H1 (cell line): ENCODE data around the gene NEK10. TPM values are rescaled to one million over a fixed set of nuclear protein-coding genes. Genes with fewer than 3 reads are reported as not detected.

Source experiments
- CTCF ChIA-PET: fragments of 300-600 bp; sonication (Branson Sonifier 250); formaldehyde crosslinking; loops from one replicate; lab custom pipeline; 2021; ENCODE audit not compliant: partially characterized antibody; lab: Charles Lee
- POLR2A ChIA-PET: fragments of 300-600 bp; sonication (Branson Sonifier 250); formaldehyde crosslinking; loops from one replicate; lab custom pipeline; 2021; ENCODE audit warnings: inconsistent platforms; ENCODE audit not compliant: partially characterized antibody; lab: Charles Lee
- DNase-seq, 2 experiments: peaks; one replicate each; pipeline versions ENCODE4 v3.0.0 to v3.0.0-alpha.2; 2010 to 2022; ENCODE audit warnings: low spot score in 2 of 2, low read depth in 1 of 2, mixed read lengths in 1 of 2
- FAIRE-seq: peaks from 2 replicates; lab custom pipeline; 2011; peaks lifted over from hg19 to GRCh38; lab: Jason Lieb, UNC
- H2AFZ ChIP-seq: 2 replicates; pipeline ENCODE4 v1.8.1; 2012; ENCODE audit warnings: low read length, inconsistent platforms
- H2AK5ac ChIP-seq: 2 replicates; pipeline ENCODE4 v1.6.1; 2013; ENCODE audit warnings: low read depth, low read length
- H2BK120ac ChIP-seq: replicated peaks from 2 replicates; pipeline ENCODE3; 2013; ENCODE audit warnings: low read depth, low read length, inconsistent platforms
- H2BK12ac ChIP-seq: 2 replicates; pipeline ENCODE4 v1.6.1; 2013; ENCODE audit warnings: low read depth, low read length
- H2BK15ac ChIP-seq: 2 replicates; pipeline ENCODE4 v1.6.1; 2013; ENCODE audit warnings: low read length
- H2BK20ac ChIP-seq: 2 replicates; pipeline ENCODE4 v1.6.1; 2013; ENCODE audit warnings: low read length
- H2BK5ac ChIP-seq: 2 replicates; pipeline ENCODE4 v1.6.1; 2013; ENCODE audit warnings: low read depth, low read length
- H3K14ac ChIP-seq: 2 replicates; pipeline ENCODE4 v1.6.1; 2013; ENCODE audit warnings: inconsistent platforms; ENCODE audit not compliant: insufficient read length
- H3K18ac ChIP-seq: 2 replicates; pipeline ENCODE4 v1.6.1; 2013; ENCODE audit warnings: low read length; ENCODE audit errors: extremely low read depth
- H3K23ac ChIP-seq: 2 replicates; pipeline ENCODE4 v1.6.1; 2013; ENCODE audit warnings: inconsistent platforms; ENCODE audit not compliant: insufficient read length
- H3K23me2 ChIP-seq: 2 replicates; pipeline ENCODE4 v1.6.1; 2013; ENCODE audit warnings: low read depth, low read length
- H3K27ac ChIP-seq: 2 replicates; pipeline ENCODE4 v1.6.1; 2011; ENCODE audit warnings: low read depth, low read length, inconsistent platforms
- H3K27me3 ChIP-seq, 4 experiments: replicated peaks in 1 of 4; 1 replicate in 1 of 4; 2 replicates in 3 of 4; pipeline versions ENCODE4 v1.6.1 to v1.8.1; 2011 to 2013; ENCODE audit warnings: low read length in 3 of 4, mild to moderate bottlenecking in 3 of 4, inconsistent platforms in 2 of 4, mixed read lengths in 2 of 4, moderate library complexity in 1 of 4; ENCODE audit not compliant: control insufficient read depth in 3 of 4, insufficient read depth in 3 of 4; ENCODE audit errors: extremely low read depth in 1 of 4
- H3K36me3 ChIP-seq, 4 experiments: 2 replicates each; pipeline versions ENCODE4 v1.6.1 to v1.8.1; 2011 to 2013; ENCODE audit warnings: mild to moderate bottlenecking in 4 of 4, low read length in 3 of 4, moderate library complexity in 2 of 4, control low read depth in 1 of 4, inconsistent platforms in 1 of 4; ENCODE audit not compliant: insufficient read depth in 4 of 4, control insufficient read depth in 2 of 4
- H3K4ac ChIP-seq: replicated peaks from 2 replicates; pipeline ENCODE3; 2013; ENCODE audit warnings: low read length, low read depth, mixed read lengths, inconsistent platforms; ENCODE audit not compliant: insufficient read length
- H3K4me1 ChIP-seq, 4 experiments: replicated peaks in 1 of 4; 1 replicate in 1 of 4; 2 replicates in 3 of 4; pipeline versions ENCODE4 v1.6.1 to v1.8.1; 2011 to 2013; ENCODE audit warnings: low read length in 3 of 4, inconsistent platforms in 2 of 4, mixed read lengths in 1 of 4; ENCODE audit not compliant: insufficient read depth in 4 of 4, control insufficient read depth in 3 of 4
- H3K4me2 ChIP-seq, 2 experiments: 2 replicates each; pipeline versions ENCODE4 v1.6.1 to v1.8.1; 2011 to 2013; ENCODE audit warnings: low read depth in 2 of 2, low read length in 2 of 2, control low read depth in 1 of 2, inconsistent platforms in 1 of 2, mild to moderate bottlenecking in 1 of 2; ENCODE audit not compliant: insufficient read depth in 1 of 2
- H3K4me3 ChIP-seq, 4 experiments: fragments of 200-600, 300-600 bp in 1 of 4; sonication (generic), shearing (Covaris generic), sonication (Bioruptor Twin) in 1 of 4; 2 replicates each; pipeline versions ENCODE4 v1.5.1 to v1.8.1; 2011 to 2016; ENCODE audit warnings: low read length in 4 of 4, low read depth in 3 of 4, control low read depth in 2 of 4, inconsistent platforms in 2 of 4, mild to moderate bottlenecking in 2 of 4, mixed read lengths in 1 of 4, moderate library complexity in 1 of 4; ENCODE audit not compliant: insufficient read depth in 2 of 4; ENCODE audit errors: extremely low read depth in 1 of 4
- H3K56ac ChIP-seq: replicated peaks from 2 replicates; pipeline ENCODE3; 2013; ENCODE audit warnings: low read depth, mild to moderate bottlenecking, mixed read lengths, low read length, inconsistent platforms; ENCODE audit not compliant: insufficient read length
- H3K79me1 ChIP-seq: 2 replicates; pipeline ENCODE4 v1.6.1; 2013; ENCODE audit warnings: low read depth, low read length, control low read depth
- H3K79me2 ChIP-seq, 2 experiments: 2 replicates each; pipeline versions ENCODE4 v1.6.1 to v1.8.1; 2012 to 2013; ENCODE audit warnings: low read length in 2 of 2, mild to moderate bottlenecking in 2 of 2, inconsistent platforms in 1 of 2; ENCODE audit not compliant: insufficient read depth in 2 of 2, control insufficient read depth in 1 of 2
- H3K9ac ChIP-seq, 4 experiments: replicated peaks in 1 of 4; 1 replicate in 1 of 4; 2 replicates in 3 of 4; pipeline versions ENCODE4 v1.6.1 to v1.8.1; 2011 to 2013; ENCODE audit warnings: low read depth in 3 of 4, low read length in 3 of 4, control low read depth in 2 of 4, mild to moderate bottlenecking in 2 of 4, moderate library complexity in 2 of 4, inconsistent platforms in 1 of 4; ENCODE audit errors: extremely low read depth in 1 of 4
- H3K9me3 ChIP-seq, 2 experiments: 2 replicates each; pipeline versions ENCODE4 v1.6.1 to v1.8.1; 2012 to 2013; ENCODE audit warnings: mild to moderate bottlenecking in 2 of 2, moderate library complexity in 2 of 2, control low read depth in 1 of 2, inconsistent platforms in 1 of 2, low read depth in 1 of 2, low read length in 1 of 2, mixed read lengths in 1 of 2; ENCODE audit not compliant: insufficient read depth in 2 of 2
- H4K20me1 ChIP-seq, 2 experiments: replicated peaks in 1 of 2; 2 replicates each; pipeline versions ENCODE3 to v1.8.1; 2011 to 2013; ENCODE audit warnings: inconsistent platforms in 2 of 2, low read length in 2 of 2, mild to moderate bottlenecking in 1 of 2; ENCODE audit not compliant: insufficient read depth in 2 of 2, control insufficient read depth in 1 of 2
- H4K5ac ChIP-seq: 2 replicates; pipeline ENCODE4 v1.6.1; 2013; ENCODE audit warnings: low read length, low read depth, mixed read lengths, inconsistent platforms; ENCODE audit not compliant: insufficient read length
- H4K8ac ChIP-seq: 2 replicates; pipeline ENCODE4 v1.8.0; 2013; ENCODE audit warnings: mild to moderate bottlenecking, moderate library complexity, low read length, inconsistent platforms; ENCODE audit not compliant: insufficient read depth; ENCODE audit errors: extremely low read depth
- H4K91ac ChIP-seq: replicated peaks from 2 replicates; pipeline ENCODE3; 2013; ENCODE audit warnings: low read length, mixed read lengths, inconsistent platforms; ENCODE audit not compliant: insufficient read length
- CBX5 ChIP-seq: fragments of 300-800, 300-1000 bp; sonication (generic); IDR thresholded peaks from 2 replicates; pipeline ENCODE4 v1.7.1; 2016; ENCODE audit warnings: antibody characterized with exemption, low read length, low read depth
- RBBP5 ChIP-seq: IDR thresholded peaks from 2 replicates; pipeline ENCODE4 v1.7.1; 2012; ENCODE audit warnings: low read depth, mild to moderate bottlenecking, inconsistent platforms, low read length, moderate library complexity, borderline replicate concordance
- RXRA ChIP-seq: IDR thresholded peaks from 2 replicates; pipeline ENCODE4 v1.6.1; 2011; ENCODE audit warnings: low read depth, mild to moderate bottlenecking, low read length, moderate library complexity; ENCODE audit not compliant: insufficient read depth
- SRF ChIP-seq: IDR thresholded peaks from 2 replicates; pipeline ENCODE4 v1.6.1; 2011; ENCODE audit warnings: mild to moderate bottlenecking, low read depth, low read length, moderate library complexity
- TAF1 ChIP-seq: IDR thresholded peaks from 2 replicates; pipeline ENCODE4 v1.6.1; 2011; ENCODE audit warnings: mild to moderate bottlenecking, low read depth, low read length
- ZNF274 ChIP-seq: IDR thresholded peaks from 2 replicates; pipeline ENCODE4 v1.7.0; 2012; ENCODE audit warnings: low read length, borderline replicate concordance; ENCODE audit errors: extremely low read depth
- WGBS, 2 experiments: shearing (Covaris generic) in 1 of 2; methylation state at CpG; one replicate each; pipeline versions ENCODE4 v1.1.6 to v1.1.7; 2013 to 2015; ENCODE audit warnings: low lambda C conversion rate in 2 of 2, mixed read lengths in 2 of 2, inconsistent platforms in 1 of 2, low coverage in 1 of 2, missing lambda C conversion rate in 1 of 2; ENCODE audit not compliant: insufficient replicate concordance in 2 of 2, insufficient coverage in 1 of 2, insufficient read length in 1 of 2; ENCODE audit errors: extremely low coverage in 1 of 2, missing lambda C conversion rate in 1 of 2; 5-methylcytosine and 5-hydroxymethylcytosine counted together
- polyA plus RNA-seq, 7 experiments: library from polyadenylated mRNA; depleted of rRNA in 3 of 7; stranded (reverse) in 5 of 7; unstranded in 2 of 7; fragments of >200 nt in 5 of 7; fragments of 200-250 nt in 2 of 7; gene quantifications; 1 replicate in 5 of 7; 2 replicates in 1 of 7; 4 replicates in 1 of 7; pipeline versions ENCODE4 v1.2.1 to v1.2.3, GENCODE V29; 2011 to 2013; ENCODE audit warnings: missing spikeins in 2 of 7, mixed read lengths in 2 of 7
- total RNA-seq: library from RNA; stranded (reverse); fragmentation: NEBNext Ultra II Directional; extraction: Animal tissue kit (Norgen Biotek cat#: 25700); gene quantifications from 2 replicates; pipeline ENCODE4 v1.2.1, GENCODE V29; 2021

Gene NEK10
- total and polyA plus RNA-seq, 2 of the 8 experiments (the other 6 are each of a cell fraction or from before 2014, with no cell fraction given) = 0.18 to 0.50 TPM

GRCh38 chr3:27219127-27219845, 149.9 kb downstream of the NEK10 start:
- H2BK12ac ChIP-seq = no peak overlapping the region
- DNase-seq = no peak
- H2BK20ac ChIP-seq = no peak overlapping the region
- ChIA-PET POLR2A (no interaction called here), CTCF (interaction anchor here (0.7 to 1.7 kb wide), 5 partner anchors 10 to 52 kb away, joined by 3 to 7 read pairs (median 3); no protein-coding TSS in a partner anchor)
- H3K36me3 ChIP-seq = no peaks in the 10 kb centered on the region
- no peak overlapping the region for H3K27ac ChIP-seq
- FAIRE-seq = no peak
- H3K14ac ChIP-seq = no peak overlapping the region
- H2BK5ac ChIP-seq = no peak overlapping the region
- no peak overlapping the region for H3K23ac ChIP-seq
- no peak overlapping the region for H2BK120ac ChIP-seq
- peaks cover 2% of the 10 kb centered on the region; the same call in 1 of the 2 replicates for H3K23me2 ChIP-seq
- H3K4ac ChIP-seq = no peak overlapping the region
- no peaks in the 10 kb centered on the region for H4K20me1 ChIP-seq
- no peaks in the 10 kb centered on the region for H3K79me1 ChIP-seq
- no peak overlapping the region for H3K56ac ChIP-seq
- H4K91ac ChIP-seq = no peak overlapping the region
- H3K4me3 ChIP-seq = no peak overlapping the region
- H3K9ac ChIP-seq = no peak overlapping the region
- 94% methylated on average over 1 of the region's 1 CpG; no CpG with 5 or more reads in 1 of the 2 experiments for whole genome bisulfite sequencing, 2 experiments
- H3K27me3 ChIP-seq = no peaks in the 10 kb centered on the region
- H4K5ac ChIP-seq = no peak overlapping the region
- no peak for TF ChIP-seq ZNF274
- TF ChIP-seq RBBP5 = no peak
- no peak for TF ChIP-seq SRF
- no peak for TF ChIP-seq RXRA
- no peak for TF ChIP-seq TAF1
- TF ChIP-seq CBX5 = no peak
- H3K4me2 ChIP-seq = no peak overlapping the region
- H4K8ac ChIP-seq = no peak overlapping the region
- no peak overlapping the region for H2AK5ac ChIP-seq
- no peaks in the 10 kb centered on the region; a peak in 1 of 4 replicates for H3K9me3 ChIP-seq
- no peak overlapping the region for H2AFZ ChIP-seq
- no peak overlapping the region for H3K18ac ChIP-seq
- no peak overlapping the region for H2BK15ac ChIP-seq
- no peaks in the 10 kb centered on the region for H3K79me2 ChIP-seq
- H3K4me1 ChIP-seq = peaks cover 0 to under 1% (median 0%) of the 10 kb centered on the region in 4 experiments; a peak in 1 of 7 replicates
